Mammary epithelial cell (primary cell): Measurements from ENCODE around the gene DNAH9.
A peak's percentile ranks its signal among the peaks of the same experiment; 100 is the strongest.

Experiments
- CTCF ChIP-seq, 2 donors: IDR thresholded peaks in 1 of 2; conservative IDR thresholded peaks in 1 of 2; 2 replicates each; pipeline ENCODE4 v1.5.1; 2011 to 2012; ENCODE audit warnings: inconsistent platforms in 2 of 2, low read length in 2 of 2, mild to moderate bottlenecking in 2 of 2, control low read depth in 1 of 2, low read depth in 1 of 2; ENCODE audit not compliant: insufficient read depth in 1 of 2; ENCODE audit errors: extremely low read depth in 1 of 2
- EZH2 ChIP-seq: IDR thresholded peaks from 2 replicates; pipeline ENCODE4 v1.6.1; 2012; ENCODE audit warnings: low read length, inconsistent platforms, borderline replicate concordance

DNA sequence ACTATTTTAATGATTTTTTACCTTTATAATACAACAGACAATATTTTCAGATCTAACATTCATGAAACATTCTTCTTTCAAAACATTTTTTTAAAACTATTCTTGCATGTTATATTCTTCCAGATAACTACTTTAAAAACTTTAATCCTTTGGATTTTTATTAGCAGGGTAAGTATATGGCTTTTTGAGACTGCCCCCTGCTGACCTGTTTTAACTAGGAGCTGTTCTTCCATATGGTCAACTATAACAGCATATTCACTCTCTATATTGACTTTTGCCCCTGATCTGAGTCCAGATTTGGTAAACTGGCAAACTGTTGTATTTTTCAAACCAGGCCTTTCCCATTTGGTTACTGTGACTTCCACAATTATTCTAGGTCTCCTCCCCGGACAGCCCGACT lies 382.5 kb downstream of the DNAH9 start:
- TF ChIP-seq CTCF (conservative IDR thresholded peaks at IDR 0.05 in 1 of 2, IDR thresholded peaks at IDR 0.05 in 1 of 2; ENCODE audit: extremely low read depth in 1 of 2, insufficient read depth in 1 of 2, low read depth in 1 of 2, low read length in 2 of 2) = peak; percentile 51 to 62
- TF ChIP-seq EZH2 = no peak
